Activated B cell treated with CpG ODN at 0.5 μM for 24 hours (primary cell): ENCODE data around the gene MYMK. TPM values are rescaled to one million over a fixed set of nuclear protein-coding genes. Genes with fewer than 3 reads are reported as not detected.

ENCODE experiments used
- ATAC-seq: fragments of 200-7000 bp; cut with Tn5 transposase; one replicate; pipeline ENCODE4 v1.10.0; 2021; ENCODE audit warnings: low read depth, mild to moderate bottlenecking, moderate library complexity
- CTCF ChIA-PET: fragments of 350-600 bp; sonication (Branson Sonifier 250); formaldehyde crosslinking; loops from one replicate; lab custom pipeline; 2021; ENCODE audit warnings: antibody characterized with exemption; lab: Charles Lee
- POLR2A ChIA-PET: fragments of 350-600 bp; sonication (Branson Sonifier 250); formaldehyde crosslinking; loops from one replicate; lab custom pipeline; 2021; ENCODE audit warnings: antibody characterized with exemption; lab: Charles Lee
- DNase-seq: peaks from one replicate; pipeline ENCODE4 v3.0.0; 2022
- H3K27ac Mint-ChIP-seq: one replicate; pipeline ENCODE4 v1.8.0; 2020; ENCODE audit warnings: mixed read lengths
- H3K27me3 Mint-ChIP-seq: one replicate; pipeline ENCODE4 v1.8.0; 2021; ENCODE audit warnings: mixed read lengths
- H3K36me3 Mint-ChIP-seq: one replicate; pipeline ENCODE4 v1.8.0; 2021; ENCODE audit warnings: low read depth, mixed read lengths
- H3K4me1 Mint-ChIP-seq: one replicate; pipeline ENCODE4 v1.8.0; 2021; ENCODE audit warnings: mixed read lengths
- H3K4me3 Mint-ChIP-seq: one replicate; pipeline ENCODE4 v1.8.0; 2020; ENCODE audit warnings: mild to moderate bottlenecking, mixed read lengths
- H3K9me3 Mint-ChIP-seq: one replicate; pipeline ENCODE4 v1.8.0; 2020; ENCODE audit warnings: mixed read lengths
- CTCF ChIP-seq: fragments of 200-600 bp; IDR thresholded peaks from one replicate; pipeline ENCODE4 v1.8.0; 2022; ENCODE audit warnings: antibody characterized with exemption, mild to moderate bottlenecking
- intact Hi-C: fragments of 100-400 bp; cut with micrococcal nuclease; formaldehyde crosslinking; loops from one replicate; pipeline ENCODE4 v1.15.1; 2024
- total RNA-seq: library from RNA; stranded (reverse); gene quantifications from 2 replicates; pipeline ENCODE4 v1.2.3, GENCODE V29; 2022

The MYMK gene
- total RNA-seq, 1 donor from 2014 or later: not detected

GRCh38 chr9:133543772-133544467 lies 19.2 kb upstream of the MYMK start:
- Mint-ChIP-seq H3K4me3 (no peak overlapping the region), H3K9me3 (no peaks in the 10 kb centered on the region), H3K27me3 (peaks cover 11% of the 10 kb centered on the region), H3K4me1 (peaks cover 14% of the 10 kb centered on the region), H3K27ac (no peak overlapping the region), H3K36me3 (no peaks in the 10 kb centered on the region)
- ChIA-PET POLR2A (interaction anchor here (0.6 kb wide), 1 partner anchor 566 kb away, joined by 4 read pairs; no protein-coding TSS in a partner anchor), CTCF (no interaction called here)
- intact Hi-C loops: no loop called here
- DNase-seq (no peak), ATAC-seq (no peak)
- TF ChIP-seq CTCF: no peak

GRCh38 chr9:133542002-133542401 lies 17.2 kb upstream of the MYMK start:
- ATAC-seq (no peak), DNase-seq (no peak)
- no peaks in the 10 kb centered on the region for H3K9me3 Mint-ChIP-seq
- no peak overlapping the region for H3K27ac Mint-ChIP-seq
- H3K27me3 Mint-ChIP-seq: peaks cover 16% of the 10 kb centered on the region
- intact Hi-C loops: no loop called here
- ChIA-PET CTCF (no interaction called here), POLR2A (no interaction called here)
- H3K36me3 Mint-ChIP-seq: no peaks in the 10 kb centered on the region
- peaks cover 16% of the 10 kb centered on the region for H3K4me1 Mint-ChIP-seq
- no peak overlapping the region for H3K4me3 Mint-ChIP-seq
- TF ChIP-seq CTCF: no peak

GRCh38 chr9:133540698-133541025 lies 15.9 kb upstream of the MYMK start:
- peak overlapping the region; percentile 52 for H3K4me3 Mint-ChIP-seq
- H3K9me3 Mint-ChIP-seq: no peaks in the 10 kb centered on the region
- intact Hi-C loops: no loop called here
- TF ChIP-seq CTCF: no peak
- ChIA-PET CTCF (no interaction called here), POLR2A (no interaction called here)
- peaks cover 16% of the 10 kb centered on the region for H3K4me1 Mint-ChIP-seq
- H3K36me3 Mint-ChIP-seq: no peaks in the 10 kb centered on the region
- no peak overlapping the region for H3K27ac Mint-ChIP-seq
- DNase-seq (no peak), ATAC-seq (peak; percentile 71)
- peaks cover 19% of the 10 kb centered on the region for H3K27me3 Mint-ChIP-seq

- H3K9me3 Mint-ChIP-seq: no peaks in the 10 kb centered on the region
- intact Hi-C loops: no loop called here
Measured at GRCh38 chr9:133539991-133540697, 15.4 kb upstream of the MYMK start.

More at GRCh38 chr9:133539991-133540697, 15.4 kb upstream of the MYMK start:
- TF ChIP-seq CTCF: no peak
- Mint-ChIP-seq H3K4me3 (peak overlapping the region; percentile 52), H3K4me1 (peaks cover 16% of the 10 kb centered on the region), H3K27me3 (peaks cover 20% of the 10 kb centered on the region), H3K27ac (no peak overlapping the region), H3K36me3 (no peaks in the 10 kb centered on the region)
- peak; percentile 14 for ATAC-seq
- POLR2A ChIA-PET: no interaction called here
- no peak for DNase-seq
- CTCF ChIA-PET: no interaction called here
